GM23248 (cell line): ENCODE results near the gene PHF11.

Source experiments
- EZH2 ChIP-seq: fragments of 200-600 bp; sonication (generic); IDR thresholded peaks from 2 replicates; pipeline ENCODE4 v1.6.1; 2018; ENCODE audit warnings: antibody characterized with exemption, mild to moderate bottlenecking; ENCODE audit not compliant: insufficient read depth, poor library complexity, severe bottlenecking
- EZH2phosphoT487 ChIP-seq: fragments of 200-600 bp; sonication (generic); IDR thresholded peaks from 2 replicates; pipeline ENCODE4 v1.6.1; 2018; ENCODE audit warnings: antibody characterized with exemption, moderate library complexity, mild to moderate bottlenecking, low read depth; ENCODE audit not compliant: insufficient read depth

- TF ChIP-seq EZH2 = no peak
- no peak for TF ChIP-seq EZH2phosphoT487
Measured at GRCh38 chr13:49554387-49554786, 58.6 kb downstream of the PHF11 start.
